ENCODE results near the gene EML1.

EML1 gene

DNA sequence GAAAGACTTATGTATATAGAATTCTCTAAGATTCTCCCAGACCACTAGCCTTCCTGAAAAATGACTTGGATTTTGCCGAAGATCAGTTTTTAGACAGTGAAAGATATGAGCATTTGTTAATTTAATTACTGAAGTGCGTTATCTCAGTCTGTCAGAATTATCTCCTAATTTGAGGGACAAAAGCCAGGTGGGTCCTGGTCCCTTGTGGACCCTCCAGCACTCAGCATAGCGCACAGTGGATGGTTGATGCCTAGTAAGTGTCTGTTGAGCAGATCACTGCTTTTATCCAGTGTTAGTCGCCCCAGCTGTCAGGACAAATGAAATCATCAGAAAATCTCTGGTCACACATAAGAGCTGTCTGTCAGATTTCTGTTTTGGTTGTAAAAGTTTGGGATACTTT lies 80.4 kb downstream of the EML1 start:
- no peak for DNase-seq (ENCODE audit: low spot score)

DNA sequence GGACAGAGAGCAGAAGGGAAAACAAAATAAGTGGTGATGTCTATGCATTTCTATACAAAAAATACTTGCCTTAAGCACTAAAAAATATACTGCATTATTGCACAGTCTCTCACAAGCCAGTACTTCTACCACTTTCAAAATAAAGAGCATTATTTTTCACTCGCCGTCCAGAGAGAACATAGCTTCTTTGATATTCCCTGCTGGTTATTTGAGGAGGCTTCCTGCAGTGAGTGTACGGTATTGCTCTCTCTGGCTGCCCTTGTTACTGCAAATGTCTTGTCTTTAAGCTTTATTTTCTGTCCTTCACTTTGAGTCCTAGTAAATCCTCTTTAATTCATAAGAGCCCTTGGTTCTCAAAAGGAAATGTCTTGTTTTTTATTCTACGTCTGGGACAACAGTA lies 81.1 kb downstream of the EML1 start:
- DNase-seq (ENCODE audit: low spot score) = no peak

DNA sequence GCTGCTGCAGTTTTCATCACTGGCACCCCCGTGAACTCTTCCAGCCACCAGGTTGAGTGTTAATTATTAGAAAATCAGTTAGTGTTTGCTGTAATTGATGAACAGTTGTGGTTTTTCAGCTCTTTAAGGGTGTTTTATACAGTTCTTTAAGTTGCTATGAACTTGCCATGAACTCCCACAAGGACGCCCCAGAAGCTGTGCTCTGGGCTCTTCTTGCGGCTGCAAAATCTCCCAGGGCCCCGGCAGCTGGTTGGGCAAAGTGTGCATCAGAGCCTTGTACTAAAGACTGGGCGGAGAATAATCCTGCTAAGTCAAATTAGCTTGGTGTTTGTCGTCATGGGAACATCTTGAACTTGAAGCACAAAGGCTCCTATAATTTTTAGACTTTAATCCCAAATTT lies 82.2 kb downstream of the EML1 start:
- DNase-seq (ENCODE audit: low spot score) = no peak

GRCh38 chr14:99875836-99876235 lies 82.6 kb downstream of the EML1 start:
- DNase-seq (ENCODE audit: low spot score) = no peak

GRCh38 chr14:99876406-99876805 lies 83.2 kb downstream of the EML1 start:
- DNase-seq (ENCODE audit: low spot score) = no peak

DNA sequence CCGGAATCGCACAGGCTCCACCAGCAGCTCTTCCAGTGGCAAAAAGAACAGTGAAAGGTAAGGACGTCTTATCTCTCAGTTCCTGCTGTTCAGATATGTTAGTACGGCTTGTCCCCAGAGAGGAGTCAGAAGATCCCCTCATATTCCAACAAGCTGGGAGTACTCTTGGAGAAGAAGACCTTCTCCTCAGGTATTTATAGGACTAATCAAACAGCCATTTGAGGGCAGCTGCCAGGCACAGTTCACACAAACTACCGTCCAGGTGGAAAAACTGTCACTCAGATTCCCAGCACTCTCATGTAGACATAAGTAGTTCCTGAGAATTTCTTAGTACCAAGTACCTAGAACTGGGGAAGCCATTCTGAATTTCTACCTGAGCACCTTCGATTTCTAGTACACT lies 85.3 kb downstream of the EML1 start:
- no peak for DNase-seq (ENCODE audit: low spot score)

- DNase-seq (ENCODE audit: low spot score) = no peak
These were observed 86.4 kb downstream of the EML1 start for GRCh38 chr14:99879401-99880295.

GRCh38 chr14:99880651-99881420 lies 87.6 kb downstream of the EML1 start:
- no peak for DNase-seq (ENCODE audit: low spot score)

DNA sequence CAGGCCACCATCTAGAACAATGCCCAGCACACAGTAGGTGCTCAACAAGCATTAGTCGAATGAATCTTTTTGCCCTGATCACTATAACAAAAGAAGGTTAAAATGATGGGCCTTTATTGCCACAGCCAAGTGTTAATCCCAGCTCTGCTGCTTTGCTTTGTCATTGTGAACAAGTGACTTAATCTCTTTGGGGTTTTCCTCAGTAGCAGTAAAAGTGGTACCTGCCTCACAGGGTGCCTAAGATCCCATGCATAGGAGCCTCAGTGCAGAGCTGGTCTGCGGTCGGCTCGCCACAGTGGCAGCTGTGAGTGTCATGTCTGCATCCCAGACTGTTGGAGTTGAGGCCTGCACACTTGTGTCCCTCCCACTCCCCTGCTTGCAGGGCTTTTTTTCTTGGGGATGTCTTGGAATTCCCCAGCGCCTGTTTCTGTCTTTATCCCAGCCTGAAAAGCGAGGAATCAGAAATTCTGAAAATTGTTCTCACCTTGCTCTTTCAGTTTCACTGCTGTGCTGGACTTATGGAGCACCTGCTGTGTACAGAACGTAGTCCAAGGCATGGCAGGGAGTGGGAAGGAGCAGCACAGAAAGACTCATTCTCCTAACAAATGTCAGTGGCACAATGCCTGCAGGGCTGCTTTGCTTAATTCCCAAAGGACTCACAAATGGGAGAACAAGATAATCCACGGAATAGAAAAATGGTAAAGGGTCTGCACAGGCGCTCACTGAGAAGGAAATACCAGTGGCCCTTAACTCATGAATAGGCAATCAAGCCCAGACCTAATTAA lies 90.8 kb downstream of the EML1 start:
- DNase-seq (ENCODE audit: low spot score) = no peak

GRCh38 chr14:99884834-99885648 lies 91.8 kb downstream of the EML1 start:
- peak; percentile 78 for DNase-seq (ENCODE audit: low spot score)

DNA sequence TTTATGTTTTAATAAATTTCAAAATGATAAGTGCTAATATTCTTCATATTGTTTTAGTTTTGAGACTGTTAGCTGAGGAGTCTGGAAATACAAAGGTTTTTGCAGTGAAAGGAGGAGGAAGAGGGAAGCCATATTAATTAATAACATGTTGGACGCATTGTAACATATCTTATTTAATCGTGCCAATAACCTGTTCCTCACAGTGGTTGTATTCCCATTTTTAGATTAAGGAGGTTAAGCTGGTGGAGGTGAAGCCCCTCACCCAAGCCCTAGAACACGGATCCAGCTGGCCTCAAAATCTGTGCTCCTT lies 92.4 kb downstream of the EML1 start:
- no peak for DNase-seq (ENCODE audit: low spot score)

- DNase-seq (ENCODE audit: low spot score) = no peak
These were observed 94.2 kb downstream of the EML1 start for GRCh38 chr14:99887407-99887806.

DNA sequence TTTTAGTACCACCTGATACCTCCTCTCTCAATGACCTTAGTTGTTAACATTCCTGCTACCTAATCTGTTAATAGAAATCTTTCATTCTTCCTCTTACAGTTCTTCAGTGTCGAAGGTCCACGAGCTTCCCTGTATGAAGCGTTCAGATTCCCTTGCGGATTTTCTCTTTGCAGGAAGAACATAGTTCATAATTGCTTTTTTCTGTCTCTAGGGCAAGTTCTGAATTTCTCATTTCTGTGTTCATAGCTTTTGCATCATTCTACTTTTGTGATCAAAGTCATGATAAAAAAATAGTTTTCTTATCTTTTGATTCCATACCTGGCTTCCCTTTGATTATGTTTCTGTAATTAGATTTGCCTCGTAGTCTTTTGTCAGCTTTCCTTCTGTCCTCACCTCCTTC lies 94.9 kb downstream of the EML1 start:
- DNase-seq (ENCODE audit: low spot score) = no peak

GRCh38 chr14:99889268-99889667 lies 96.1 kb downstream of the EML1 start:
- no peak for DNase-seq (ENCODE audit: low spot score)

DNA sequence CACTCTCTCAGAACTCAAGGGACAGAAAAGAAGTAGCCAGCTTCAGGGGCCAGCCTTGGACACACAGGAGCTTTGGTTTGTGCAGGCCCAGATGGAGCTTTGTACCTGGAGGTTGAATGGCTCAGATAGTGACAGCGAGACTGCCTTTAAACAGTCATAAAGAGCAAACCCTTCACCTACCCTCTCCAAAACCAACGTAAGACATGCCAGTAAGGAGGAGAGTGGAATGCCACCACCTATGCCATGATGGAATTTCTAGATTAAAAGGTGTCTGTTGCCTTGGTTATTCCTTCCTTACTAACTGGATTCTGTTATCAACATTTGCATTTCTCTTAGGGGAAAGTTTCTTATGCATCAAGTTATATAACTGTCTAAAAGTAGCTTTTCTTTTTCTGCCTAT lies 98.1 kb downstream of the EML1 start:
- DNase-seq (ENCODE audit: low spot score) = no peak

- no peak for DNase-seq (ENCODE audit: low spot score)
These were observed 98.7 kb downstream of the EML1 start for GRCh38 chr14:99891900-99892299.

DNA sequence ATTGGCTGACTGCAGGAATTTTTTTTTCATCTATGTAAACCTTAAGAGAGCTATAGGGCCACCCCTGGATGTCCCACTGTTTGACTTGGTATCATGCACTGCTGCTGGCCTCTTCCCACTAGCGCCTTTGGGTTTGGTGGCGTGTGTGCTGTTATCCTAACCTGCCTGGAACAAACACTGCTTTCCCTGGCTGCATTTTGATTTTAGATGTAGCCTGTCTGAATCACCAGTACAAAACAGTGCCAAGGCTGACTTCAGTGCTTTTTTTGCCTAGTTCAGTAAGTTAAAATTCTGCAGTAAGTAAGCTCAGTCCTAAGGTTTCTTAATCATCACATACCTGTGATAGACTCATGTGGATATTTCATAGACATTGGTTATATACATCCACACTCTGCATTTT lies 99.2 kb downstream of the EML1 start:
- DNase-seq (ENCODE audit: low spot score) = no peak

DNA sequence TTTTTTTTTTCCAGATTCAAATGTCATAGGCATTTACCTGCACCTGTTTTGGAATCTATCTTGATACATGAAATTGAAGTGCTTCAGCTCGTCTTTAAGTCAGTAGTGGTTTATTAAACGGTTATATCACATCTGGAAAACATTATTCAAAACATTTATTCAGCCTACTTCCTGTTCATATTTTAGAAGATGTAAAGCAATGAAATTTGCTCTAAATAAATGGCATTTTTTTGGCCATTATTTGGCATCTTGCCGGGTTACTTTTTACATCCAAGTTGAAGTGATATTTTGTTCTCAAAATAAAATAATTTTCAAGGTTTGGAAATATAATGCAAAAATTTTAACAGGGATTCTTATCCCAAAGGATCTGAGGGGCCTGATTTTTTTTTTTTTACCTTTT lies 103.1 kb downstream of the EML1 start:
- no peak for DNase-seq (ENCODE audit: low spot score)

- peak; percentile 66 for DNase-seq (ENCODE audit: low spot score)
These were observed 106.5 kb downstream of the EML1 start for GRCh38 chr14:99899578-99900178.

- peak; percentile 3 for DNase-seq (ENCODE audit: low spot score)
These were observed 109.7 kb downstream of the EML1 start for GRCh38 chr14:99902925-99903324.

- no peak for DNase-seq (ENCODE audit: low spot score)
These were observed 111.3 kb downstream of the EML1 start for GRCh38 chr14:99904506-99904905.

Measured in NAMALWA (cell line).